HEK293 (cell line): Measurements from ENCODE around the gene DENND6B.

ENCODE experiments used
- MYNN ChIP-seq: fragments of 450-650 bp; formaldehyde crosslinking; IDR thresholded peaks from 2 replicates; pipeline ENCODE4 v1.5.1; 2016; ENCODE audit warnings: missing biosample characterization, missing genetic modification characterization, borderline replicate concordance
- OSR2 ChIP-seq: fragments of 450-650 bp; formaldehyde crosslinking; IDR thresholded peaks from 2 replicates; pipeline ENCODE4 v1.5.1; 2016; ENCODE audit warnings: missing biosample characterization, missing genetic modification characterization
- SETDB1 ChIP-seq: IDR thresholded peaks from one replicate; pipeline ENCODE4 v1.6.1; 2017; ENCODE audit warnings: mild to moderate bottlenecking, low read length, moderate library complexity, mixed read lengths; ENCODE audit not compliant: insufficient read length
- ZBTB48 ChIP-seq: fragments of 450-650 bp; formaldehyde crosslinking; IDR thresholded peaks from 2 replicates; pipeline ENCODE4 v1.5.1; 2016; ENCODE audit warnings: missing biosample characterization, missing genetic modification characterization
- ZBTB7A ChIP-seq: fragments of 450-650 bp; formaldehyde crosslinking; IDR thresholded peaks from 2 replicates; pipeline ENCODE4 v1.5.1; 2016; ENCODE audit warnings: low read depth, missing biosample characterization, missing genetic modification characterization
- ZFP41 ChIP-seq: fragments of 450-650 bp; formaldehyde crosslinking; IDR thresholded peaks from 2 replicates; pipeline ENCODE4 v1.5.1; 2016; ENCODE audit warnings: missing biosample characterization, missing genetic modification characterization, borderline replicate concordance
- ZIC2 ChIP-seq: fragments of 450-650 bp; formaldehyde crosslinking; IDR thresholded peaks from 2 replicates; pipeline ENCODE4 v1.5.1; 2016; ENCODE audit warnings: missing biosample characterization, missing genetic modification characterization
- ZNF112 ChIP-seq: fragments of 450-650 bp; formaldehyde crosslinking; IDR thresholded peaks from 2 replicates; pipeline ENCODE4 v1.5.0; 2017; ENCODE audit warnings: missing biosample characterization, missing genetic modification characterization
- ZNF121 ChIP-seq: fragments of 450-650 bp; formaldehyde crosslinking; IDR thresholded peaks from 2 replicates; pipeline ENCODE4 v1.5.1; 2016; ENCODE audit warnings: missing biosample characterization, missing genetic modification characterization
- ZNF140 ChIP-seq: fragments of 450-650 bp; formaldehyde crosslinking; IDR thresholded peaks from 2 replicates; pipeline ENCODE4 v1.5.1; 2016; ENCODE audit warnings: missing biosample characterization, missing genetic modification characterization
- ZNF157 ChIP-seq: fragments of 450-650 bp; formaldehyde crosslinking; IDR thresholded peaks from 2 replicates; pipeline ENCODE4 v1.5.1; 2016; ENCODE audit warnings: missing biosample characterization, missing genetic modification characterization
- ZNF23 ChIP-seq: fragments of 450-650 bp; formaldehyde crosslinking; IDR thresholded peaks from 2 replicates; pipeline ENCODE4 v1.5.1; 2016; ENCODE audit warnings: missing biosample characterization, missing genetic modification characterization, borderline replicate concordance
- ZNF24 ChIP-seq: fragments of 450-650 bp; formaldehyde crosslinking; IDR thresholded peaks from 2 replicates; pipeline ENCODE4 v1.5.1; 2016; ENCODE audit warnings: missing biosample characterization, missing genetic modification characterization
- ZNF248 ChIP-seq: fragments of 450-650 bp; formaldehyde crosslinking; IDR thresholded peaks from 2 replicates; pipeline ENCODE4 v1.5.1; 2017; ENCODE audit warnings: missing biosample characterization, missing genetic modification characterization
- ZNF266 ChIP-seq: fragments of 450-650 bp; formaldehyde crosslinking; IDR thresholded peaks from 2 replicates; pipeline ENCODE4 v1.5.1; 2016; ENCODE audit warnings: missing biosample characterization, missing genetic modification characterization, low read depth
- ZNF292 ChIP-seq: fragments of 450-650 bp; formaldehyde crosslinking; IDR thresholded peaks from 2 replicates; pipeline ENCODE4 v1.5.1; 2016; ENCODE audit warnings: low read depth, missing biosample characterization, missing genetic modification characterization, borderline replicate concordance
- ZNF324 ChIP-seq: fragments of 450-650 bp; formaldehyde crosslinking; IDR thresholded peaks from 2 replicates; pipeline ENCODE4 v1.5.1; 2016; ENCODE audit warnings: missing biosample characterization, missing genetic modification characterization
- ZNF404 ChIP-seq: fragments of 450-650 bp; formaldehyde crosslinking; IDR thresholded peaks from 2 replicates; pipeline ENCODE4 v1.5.1; 2017; ENCODE audit warnings: missing biosample characterization, missing genetic modification characterization
- ZNF416 ChIP-seq: fragments of 450-650 bp; formaldehyde crosslinking; IDR thresholded peaks from 2 replicates; pipeline ENCODE4 v1.5.1; 2016; ENCODE audit warnings: missing biosample characterization, missing genetic modification characterization
- ZNF596 ChIP-seq: fragments of 450-650 bp; IDR thresholded peaks from 2 replicates; pipeline ENCODE4 v1.5.0; 2018; ENCODE audit warnings: missing biosample characterization, mild to moderate bottlenecking, missing genetic modification characterization, moderate library complexity
- ZNF610 ChIP-seq: fragments of 450-650 bp; formaldehyde crosslinking; IDR thresholded peaks from 2 replicates; pipeline ENCODE4 v1.5.1; 2016; ENCODE audit warnings: missing biosample characterization, missing genetic modification characterization, borderline replicate concordance
- ZNF639 ChIP-seq: fragments of 450-650 bp; formaldehyde crosslinking; IDR thresholded peaks from 2 replicates; pipeline ENCODE4 v1.5.1; 2016; ENCODE audit warnings: missing biosample characterization, missing genetic modification characterization
- ZNF707 ChIP-seq: fragments of 450-650 bp; formaldehyde crosslinking; IDR thresholded peaks from 2 replicates; pipeline ENCODE4 v1.5.1; 2016; ENCODE audit warnings: missing biosample characterization, missing genetic modification characterization
- ZNF791 ChIP-seq: fragments of 450-650 bp; formaldehyde crosslinking; IDR thresholded peaks from 2 replicates; pipeline ENCODE4 v1.5.1; 2016; ENCODE audit warnings: missing biosample characterization, missing genetic modification characterization
- ZSCAN18 ChIP-seq: fragments of 450-650 bp; formaldehyde crosslinking; IDR thresholded peaks from 2 replicates; pipeline ENCODE4 v1.5.1; 2016; ENCODE audit warnings: missing biosample characterization, missing genetic modification characterization
- TF ChIP-seq, protein P1 (sequence below): fragments of 450-650 bp; formaldehyde crosslinking; IDR thresholded peaks from 2 replicates; pipeline ENCODE4; 2016; ENCODE audit warnings: missing biosample characterization, missing genetic modification characterization
- TF ChIP-seq, protein P2 (sequence below): fragments of 450-650 bp; formaldehyde crosslinking; IDR thresholded peaks from 2 replicates; pipeline ENCODE4 v1.5.1; 2016; ENCODE audit warnings: missing biosample characterization, missing genetic modification characterization
- TF ChIP-seq, protein P3 (sequence below): fragments of 450-650 bp; formaldehyde crosslinking; IDR thresholded peaks from 2 replicates; pipeline ENCODE4 v1.5.1; 2016; ENCODE audit warnings: missing biosample characterization, missing genetic modification characterization
- TF ChIP-seq, protein P4 (sequence below): fragments of 450-650 bp; formaldehyde crosslinking; IDR thresholded peaks from 2 replicates; pipeline ENCODE4 v1.5.1; 2016; ENCODE audit warnings: missing biosample characterization, missing genetic modification characterization

DENND6B gene

DNA sequence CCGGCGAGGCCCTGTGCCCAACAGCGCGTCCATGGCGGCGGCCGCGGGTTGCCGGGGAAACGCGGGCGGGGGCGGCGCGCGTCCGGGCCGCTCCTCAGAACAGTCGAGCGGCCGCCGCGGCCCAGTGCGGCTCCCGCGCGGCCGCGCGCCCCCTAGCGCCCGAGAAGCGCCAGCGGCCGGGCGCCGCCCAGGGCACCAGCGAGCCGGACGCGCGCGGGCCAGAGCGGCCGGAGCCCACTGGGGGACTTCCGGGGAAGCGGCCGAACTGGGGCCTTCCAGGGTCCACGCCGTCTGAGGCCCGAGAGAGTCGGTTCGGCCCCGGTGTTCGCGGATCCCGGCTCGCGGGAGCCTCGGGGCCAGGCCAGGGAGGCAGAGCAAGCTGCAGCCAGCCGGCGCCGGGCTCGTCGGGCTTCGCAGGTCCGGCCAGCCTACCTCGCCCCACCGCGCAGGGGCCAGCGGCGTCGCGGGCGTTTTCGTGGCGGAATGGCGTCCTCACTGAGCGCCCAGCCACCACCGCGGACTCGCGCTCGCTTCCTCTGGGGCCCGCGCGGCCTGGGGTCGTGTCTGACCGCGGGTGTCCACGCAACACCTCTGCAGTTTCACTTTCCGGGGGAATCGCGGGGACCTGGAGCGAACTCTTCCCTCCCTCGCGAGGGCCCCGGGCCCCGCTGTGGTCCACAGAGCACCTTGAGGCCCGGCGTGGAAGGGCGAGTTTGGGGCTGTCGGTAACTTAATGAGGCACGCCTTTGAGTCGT, at the start of gene DENND6B (continued):
- TF ChIP-seq ZNF121 (tag by site-specific recombination) (0 out of 2 replicates have a peak, but pooled peaks have one; percentile 22), ZNF610 (tag by site-specific recombination) (no peak), ZBTB7A (tag by site-specific recombination) (no peak), MYNN (no peak), ZNF292 (tag by site-specific recombination) (no peak), ZNF707 (no peak), ZNF248 (tag by site-specific recombination) (no peak), ZNF23 (no peak), ZIC2 (tag by site-specific recombination) (no peak), ZSCAN18 (no peak), ZNF416 (tag by site-specific recombination) (no peak), OSR2 (no peak), ZNF596 (tag by site-specific recombination) (no peak), ZBTB48 (tag by site-specific recombination) (no peak), ZNF639 (tag by site-specific recombination) (no peak), ZNF157 (tag by site-specific recombination) (no peak), ZNF324 (no peak), ZNF140 (tag by site-specific recombination) (no peak), ZNF266 (tag by site-specific recombination) (no peak), ZNF404 (tag by site-specific recombination) (no peak), SETDB1 (no peak), ZNF24 (no peak), ZFP41 (tag by site-specific recombination) (no peak), ZNF791 (peak; percentile 38; the same call in 1 of the 2 replicates), ZNF112 (tag by site-specific recombination) (no peak)
- TF ChIP-seq, protein P1, sequence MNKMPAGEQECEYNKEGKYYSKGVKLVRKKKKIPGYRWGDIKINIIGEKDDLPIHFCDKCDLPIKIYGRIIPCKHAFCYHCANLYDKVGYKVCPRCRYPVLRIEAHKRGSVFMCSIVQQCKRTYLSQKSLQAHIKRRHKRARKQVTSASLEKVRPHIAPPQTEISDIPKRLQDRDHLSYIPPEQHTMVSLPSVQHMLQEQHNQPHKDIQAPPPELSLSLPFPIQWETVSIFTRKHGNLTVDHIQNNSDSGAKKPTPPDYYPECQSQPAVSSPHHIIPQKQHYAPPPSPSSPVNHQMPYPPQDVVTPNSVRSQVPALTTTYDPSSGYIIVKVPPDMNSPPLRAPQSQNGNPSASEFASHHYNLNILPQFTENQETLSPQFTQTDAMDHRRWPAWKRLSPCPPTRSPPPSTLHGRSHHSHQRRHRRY (tag by site-specific recombination) = no peak
- TF ChIP-seq, protein P2, sequence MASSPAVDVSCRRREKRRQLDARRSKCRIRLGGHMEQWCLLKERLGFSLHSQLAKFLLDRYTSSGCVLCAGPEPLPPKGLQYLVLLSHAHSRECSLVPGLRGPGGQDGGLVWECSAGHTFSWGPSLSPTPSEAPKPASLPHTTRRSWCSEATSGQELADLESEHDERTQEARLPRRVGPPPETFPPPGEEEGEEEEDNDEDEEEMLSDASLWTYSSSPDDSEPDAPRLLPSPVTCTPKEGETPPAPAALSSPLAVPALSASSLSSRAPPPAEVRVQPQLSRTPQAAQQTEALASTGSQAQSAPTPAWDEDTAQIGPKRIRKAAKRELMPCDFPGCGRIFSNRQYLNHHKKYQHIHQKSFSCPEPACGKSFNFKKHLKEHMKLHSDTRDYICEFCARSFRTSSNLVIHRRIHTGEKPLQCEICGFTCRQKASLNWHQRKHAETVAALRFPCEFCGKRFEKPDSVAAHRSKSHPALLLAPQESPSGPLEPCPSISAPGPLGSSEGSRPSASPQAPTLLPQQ (tag by site-specific recombination) = peak; percentile 78
- TF ChIP-seq, protein P3, sequence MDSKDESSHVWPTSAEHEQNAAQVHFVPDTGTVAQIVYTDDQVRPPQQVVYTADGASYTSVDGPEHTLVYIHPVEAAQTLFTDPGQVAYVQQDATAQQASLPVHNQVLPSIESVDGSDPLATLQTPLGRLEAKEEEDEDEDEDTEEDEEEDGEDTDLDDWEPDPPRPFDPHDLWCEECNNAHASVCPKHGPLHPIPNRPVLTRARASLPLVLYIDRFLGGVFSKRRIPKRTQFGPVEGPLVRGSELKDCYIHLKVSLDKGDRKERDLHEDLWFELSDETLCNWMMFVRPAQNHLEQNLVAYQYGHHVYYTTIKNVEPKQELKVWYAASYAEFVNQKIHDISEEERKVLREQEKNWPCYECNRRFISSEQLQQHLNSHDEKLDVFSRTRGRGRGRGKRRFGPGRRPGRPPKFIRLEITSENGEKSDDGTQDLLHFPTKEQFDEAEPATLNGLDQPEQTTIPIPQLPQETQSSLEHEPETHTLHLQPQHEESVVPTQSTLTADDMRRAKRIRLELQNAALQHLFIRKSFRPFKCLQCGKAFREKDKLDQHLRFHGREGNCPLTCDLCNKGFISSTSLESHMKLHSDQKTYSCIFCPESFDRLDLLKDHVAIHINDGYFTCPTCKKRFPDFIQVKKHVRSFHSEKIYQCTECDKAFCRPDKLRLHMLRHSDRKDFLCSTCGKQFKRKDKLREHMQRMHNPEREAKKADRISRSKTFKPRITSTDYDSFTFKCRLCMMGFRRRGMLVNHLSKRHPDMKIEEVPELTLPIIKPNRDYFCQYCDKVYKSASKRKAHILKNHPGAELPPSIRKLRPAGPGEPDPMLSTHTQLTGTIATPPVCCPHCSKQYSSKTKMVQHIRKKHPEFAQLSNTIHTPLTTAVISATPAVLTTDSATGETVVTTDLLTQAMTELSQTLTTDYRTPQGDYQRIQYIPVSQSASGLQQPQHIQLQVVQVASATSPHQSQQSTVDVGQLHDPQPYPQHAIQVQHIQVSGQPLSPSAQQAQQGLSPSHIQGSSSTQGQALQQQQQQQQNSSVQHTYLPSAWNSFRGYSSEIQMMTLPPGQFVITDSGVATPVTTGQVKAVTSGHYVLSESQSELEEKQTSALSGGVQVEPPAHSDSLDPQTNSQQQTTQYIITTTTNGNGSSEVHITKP (tag by site-specific recombination) = peak; percentile 28; the same call in 1 of the 2 replicates
- TF ChIP-seq, protein P4, sequence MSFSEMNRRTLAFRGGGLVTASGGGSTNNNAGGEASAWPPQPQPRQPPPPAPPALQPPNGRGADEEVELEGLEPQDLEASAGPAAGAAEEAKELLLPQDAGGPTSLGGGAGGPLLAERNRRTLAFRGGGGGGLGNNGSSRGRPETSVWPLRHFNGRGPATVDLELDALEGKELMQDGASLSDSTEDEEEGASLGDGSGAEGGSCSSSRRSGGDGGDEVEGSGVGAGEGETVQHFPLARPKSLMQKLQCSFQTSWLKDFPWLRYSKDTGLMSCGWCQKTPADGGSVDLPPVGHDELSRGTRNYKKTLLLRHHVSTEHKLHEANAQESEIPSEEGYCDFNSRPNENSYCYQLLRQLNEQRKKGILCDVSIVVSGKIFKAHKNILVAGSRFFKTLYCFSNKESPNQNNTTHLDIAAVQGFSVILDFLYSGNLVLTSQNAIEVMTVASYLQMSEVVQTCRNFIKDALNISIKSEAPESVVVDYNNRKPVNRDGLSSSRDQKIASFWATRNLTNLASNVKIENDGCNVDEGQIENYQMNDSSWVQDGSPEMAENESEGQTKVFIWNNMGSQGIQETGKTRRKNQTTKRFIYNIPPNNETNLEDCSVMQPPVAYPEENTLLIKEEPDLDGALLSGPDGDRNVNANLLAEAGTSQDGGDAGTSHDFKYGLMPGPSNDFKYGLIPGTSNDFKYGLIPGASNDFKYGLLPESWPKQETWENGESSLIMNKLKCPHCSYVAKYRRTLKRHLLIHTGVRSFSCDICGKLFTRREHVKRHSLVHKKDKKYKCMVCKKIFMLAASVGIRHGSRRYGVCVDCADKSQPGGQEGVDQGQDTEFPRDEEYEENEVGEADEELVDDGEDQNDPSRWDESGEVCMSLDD (tag by site-specific recombination) = peak; percentile 19; the same call in 1 of the 2 replicates
